GM18951 (cell line): ENCODE results near the gene PRKAG2.

Source experiments
- POLR2A ChIP-seq: IDR thresholded peaks from 4 replicates; pipeline ENCODE4 v1.6.1; 2011; ENCODE audit warnings: mild to moderate bottlenecking; ENCODE audit not compliant: insufficient read length, insufficient read depth; ENCODE audit errors: extremely low read depth
- in situ Hi-C: fragments of 300-500 bp; cut with MboI; formaldehyde crosslinking; loops from one replicate; pipeline ENCODE4 v1.12.0; 2022; ENCODE audit warnings: low sequenced_read_pairs, mixed read lengths, inconsistent platforms; ENCODE audit not compliant: unreplicated experiment

The PRKAG2 gene

DNA sequence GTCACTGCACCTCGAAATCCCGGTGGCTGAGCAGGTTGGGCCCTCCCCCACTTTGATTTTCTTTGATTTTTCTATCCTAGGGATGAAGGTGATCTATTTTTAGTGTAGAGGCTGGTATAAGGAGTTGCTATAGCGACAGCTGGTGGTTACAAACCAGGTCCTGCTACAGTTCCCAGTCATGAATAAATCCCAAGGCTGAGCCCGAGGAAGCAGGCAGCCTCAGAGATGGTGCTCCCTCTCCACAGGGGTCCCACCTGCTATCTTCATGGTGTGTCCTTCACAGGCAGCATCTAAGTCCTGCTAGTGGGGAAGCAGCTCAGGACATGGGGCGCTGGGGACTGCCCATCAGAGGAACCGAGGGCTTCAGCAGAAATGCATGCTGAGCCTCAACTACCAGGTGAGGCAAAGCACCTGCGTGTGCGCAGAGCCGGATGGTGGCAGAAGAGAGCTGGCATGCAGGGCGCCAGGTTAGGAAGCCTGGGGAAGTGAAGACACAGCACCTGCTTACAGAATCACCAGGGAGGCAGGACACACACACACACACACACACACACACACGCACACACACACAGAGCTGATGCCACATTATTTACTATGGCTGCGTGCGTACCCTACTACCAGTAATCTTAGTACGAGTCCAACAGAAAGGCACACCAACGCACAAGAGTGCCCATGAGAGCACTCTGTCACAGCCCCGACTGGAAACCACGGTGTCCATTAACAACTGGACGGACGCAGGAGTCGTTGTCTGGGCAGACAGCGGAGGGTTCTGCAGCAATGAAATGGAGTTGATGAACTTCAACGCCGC, 150.9 kb downstream of the PRKAG2 start:
- no peak for TF ChIP-seq POLR2A
- in situ Hi-C loops, result no loop called here

DNA sequence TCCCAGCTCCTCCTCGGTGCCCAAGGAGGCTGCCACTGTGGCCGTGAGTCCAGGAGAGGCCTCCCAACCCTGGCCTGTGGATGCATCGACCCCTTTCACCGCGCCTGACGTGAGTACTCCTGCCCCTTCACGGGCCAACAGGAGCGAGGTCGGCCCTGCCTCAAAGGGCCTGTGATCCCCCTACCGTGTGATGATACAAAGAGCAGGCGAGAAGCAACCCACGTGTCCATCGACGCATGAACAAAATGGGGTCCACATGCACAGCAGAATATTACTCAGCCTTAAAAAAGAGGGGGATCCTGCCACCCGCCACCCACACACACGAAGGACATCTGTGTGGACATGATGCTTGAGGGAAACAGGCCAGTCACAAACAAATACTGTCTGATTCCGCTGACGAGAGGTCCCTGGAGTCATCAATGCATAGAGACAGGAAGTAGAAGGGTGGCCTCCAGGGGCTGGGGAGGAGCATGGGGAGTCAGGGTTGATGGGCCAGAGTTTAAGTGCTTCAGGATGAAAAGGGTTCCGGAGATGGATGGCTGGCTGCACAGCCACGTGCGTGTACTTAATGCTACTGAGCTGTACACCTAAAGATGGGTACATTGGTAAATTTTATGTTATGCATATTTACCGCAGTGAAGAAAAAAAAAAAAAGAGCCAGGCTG, 151.9 kb downstream of the PRKAG2 start:
- no peak for TF ChIP-seq POLR2A
- in situ Hi-C loops, result no loop called here

DNA sequence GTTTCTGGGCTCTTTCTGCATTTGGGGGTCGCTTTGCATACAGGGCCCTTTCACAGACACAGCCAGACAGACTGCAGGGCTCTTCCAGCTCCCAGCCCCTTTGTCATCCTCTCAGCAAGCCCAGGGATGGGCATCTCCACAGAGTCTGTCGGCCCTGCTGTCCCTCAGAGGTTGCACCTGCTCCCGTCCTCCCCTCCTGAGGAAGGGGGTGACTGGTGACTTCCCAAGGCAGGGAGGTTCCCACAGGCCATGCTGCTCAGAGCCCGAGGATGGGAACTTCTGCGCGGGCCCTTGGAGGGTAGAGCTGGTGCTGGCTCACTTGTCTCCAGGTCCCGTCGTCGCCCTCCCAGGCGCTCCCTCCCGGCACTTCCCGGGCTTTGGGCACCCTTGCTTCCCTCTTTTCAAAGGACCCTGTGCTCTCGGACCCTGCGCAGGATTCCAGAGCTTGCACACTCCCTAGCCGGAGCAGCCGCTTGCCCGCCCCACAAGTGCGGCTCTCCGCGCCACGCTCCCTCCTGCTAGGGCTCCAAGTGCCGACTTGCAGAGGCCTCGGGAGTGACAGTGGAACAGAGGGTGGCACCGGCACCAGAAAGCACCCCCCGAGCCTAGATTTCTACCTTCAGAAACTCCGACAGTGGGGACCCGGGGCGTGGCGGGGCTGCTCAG, 152.5 kb downstream of the PRKAG2 start:
- TF ChIP-seq POLR2A, result no peak
- in situ Hi-C loops, result no loop called here

DNA sequence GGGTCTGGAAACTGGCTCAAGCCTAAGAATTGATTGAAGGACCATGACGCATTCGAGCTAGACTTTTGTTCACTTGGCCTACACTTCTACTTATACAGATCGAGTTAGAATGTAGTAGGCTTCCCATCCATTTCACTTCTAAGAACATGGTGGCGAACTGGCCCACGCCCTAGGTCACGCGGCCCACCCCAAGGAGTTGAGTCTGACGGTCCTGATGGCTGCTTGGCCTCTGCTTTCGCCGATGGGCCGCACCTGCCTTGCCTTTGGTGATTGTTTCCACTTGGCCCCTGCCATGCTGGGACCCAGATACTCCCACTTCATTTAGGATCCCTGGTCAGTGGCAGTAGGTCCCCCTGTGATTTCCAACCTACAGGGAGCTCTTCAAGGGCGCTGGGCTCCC, 153.6 kb downstream of the PRKAG2 start:
- in situ Hi-C loops, result no loop called here
- no peak for TF ChIP-seq POLR2A

DNA sequence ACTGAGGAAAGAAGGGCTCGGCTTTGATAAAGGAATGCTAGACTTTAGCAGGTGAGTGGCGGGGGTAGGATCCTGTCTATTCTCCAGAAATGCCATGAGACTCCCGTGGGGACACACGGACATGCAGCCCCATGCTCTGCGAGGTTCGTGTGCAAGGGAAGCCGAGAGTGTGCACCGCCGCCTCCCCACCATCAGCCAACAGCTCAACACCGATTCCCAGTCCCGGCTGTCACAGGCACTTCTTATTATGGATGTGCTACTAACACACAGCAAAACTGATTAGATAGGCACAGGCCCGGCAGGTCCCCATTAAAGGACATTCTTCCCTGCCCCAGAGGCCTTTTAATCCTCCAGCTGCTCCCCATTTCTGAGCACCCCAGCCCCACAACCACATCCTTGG, 154.4 kb downstream of the PRKAG2 start:
- in situ Hi-C loops, result no loop called here
- TF ChIP-seq POLR2A, result no peak

DNA sequence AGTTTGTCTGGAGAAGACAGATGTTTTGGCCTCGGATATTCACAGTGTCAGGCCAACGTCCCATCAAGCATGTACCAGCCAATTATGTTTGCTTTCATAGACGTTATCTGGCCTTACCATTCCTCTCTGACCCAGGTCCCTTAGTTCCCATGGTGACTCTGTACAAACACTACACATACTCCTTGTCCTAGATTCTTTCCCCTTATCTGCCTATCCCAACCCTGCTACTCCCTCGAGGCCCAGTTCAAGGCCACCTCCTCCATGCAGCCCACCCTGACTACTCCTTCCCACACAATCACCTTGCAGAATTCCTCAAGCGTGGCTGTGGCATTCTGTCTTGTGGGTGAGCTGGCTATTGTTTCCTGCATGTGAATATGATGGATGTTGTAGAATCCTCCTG, 155.2 kb downstream of the PRKAG2 start:
- TF ChIP-seq POLR2A, result no peak

DNA sequence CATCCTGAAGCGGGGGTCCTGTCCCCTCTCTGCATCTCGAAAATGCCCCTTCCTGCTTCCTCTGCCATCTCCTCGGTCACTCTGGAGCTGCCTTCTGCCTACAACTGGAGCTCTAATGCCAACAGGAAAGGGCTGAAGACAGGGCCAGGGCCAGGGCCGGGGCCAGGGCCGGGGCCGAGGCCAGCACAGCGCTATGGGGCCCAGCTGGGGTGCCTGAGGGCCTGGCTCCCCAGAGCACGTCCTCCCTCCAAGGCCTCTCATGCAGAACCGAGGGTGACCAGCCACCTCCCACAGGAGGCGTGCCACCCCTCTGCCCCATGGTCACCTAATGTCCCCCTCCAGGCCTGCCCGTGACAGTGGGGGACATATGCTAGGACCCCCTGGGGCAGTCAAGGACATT, 155.7 kb downstream of the PRKAG2 start:
- TF ChIP-seq POLR2A, result no peak
- in situ Hi-C loops, result no loop called here

More for the DNA sequence above, 155.2 kb downstream of the PRKAG2 start:
- in situ Hi-C loops, result no loop called here

DNA sequence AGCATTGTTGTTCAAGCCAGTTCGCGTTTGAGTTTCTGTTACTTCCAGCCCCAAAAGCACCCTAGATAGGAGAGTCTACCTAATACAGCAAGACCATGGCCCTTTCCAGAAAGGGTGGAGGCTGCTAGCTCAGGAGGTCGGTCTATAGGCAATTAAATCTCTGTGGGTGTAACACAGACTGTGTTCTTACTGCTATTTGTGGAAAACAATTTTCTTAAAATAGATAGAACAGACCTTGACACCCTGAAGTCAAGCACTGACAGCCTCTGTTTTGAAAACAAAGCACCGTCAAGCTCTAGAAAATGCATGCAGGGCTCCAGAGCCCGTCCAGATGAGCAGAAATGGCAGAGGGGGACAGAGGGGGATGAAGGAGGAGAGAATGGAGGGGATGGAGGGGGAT, 156.6 kb downstream of the PRKAG2 start:
- in situ Hi-C loops, result no loop called here
- TF ChIP-seq POLR2A, result no peak

DNA sequence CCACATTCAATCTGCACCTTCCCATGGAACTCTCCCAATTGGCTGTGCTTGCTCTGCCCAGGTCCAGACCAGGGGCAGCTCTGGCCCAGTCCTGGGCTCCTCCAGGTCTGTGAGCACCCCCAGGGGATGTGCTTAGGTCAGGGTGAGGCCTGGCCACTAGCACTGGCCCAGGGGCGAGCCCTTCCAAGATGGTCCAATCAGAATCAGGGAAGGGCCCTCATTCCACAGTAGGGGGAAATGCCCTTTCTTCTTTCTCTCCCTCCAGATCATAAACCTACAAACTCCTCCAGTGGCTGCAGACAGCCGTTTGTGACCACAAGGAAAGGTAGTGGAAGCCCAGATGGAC, 157.0 kb downstream of the PRKAG2 start:
- in situ Hi-C loops, result no loop called here
- no peak for TF ChIP-seq POLR2A

DNA sequence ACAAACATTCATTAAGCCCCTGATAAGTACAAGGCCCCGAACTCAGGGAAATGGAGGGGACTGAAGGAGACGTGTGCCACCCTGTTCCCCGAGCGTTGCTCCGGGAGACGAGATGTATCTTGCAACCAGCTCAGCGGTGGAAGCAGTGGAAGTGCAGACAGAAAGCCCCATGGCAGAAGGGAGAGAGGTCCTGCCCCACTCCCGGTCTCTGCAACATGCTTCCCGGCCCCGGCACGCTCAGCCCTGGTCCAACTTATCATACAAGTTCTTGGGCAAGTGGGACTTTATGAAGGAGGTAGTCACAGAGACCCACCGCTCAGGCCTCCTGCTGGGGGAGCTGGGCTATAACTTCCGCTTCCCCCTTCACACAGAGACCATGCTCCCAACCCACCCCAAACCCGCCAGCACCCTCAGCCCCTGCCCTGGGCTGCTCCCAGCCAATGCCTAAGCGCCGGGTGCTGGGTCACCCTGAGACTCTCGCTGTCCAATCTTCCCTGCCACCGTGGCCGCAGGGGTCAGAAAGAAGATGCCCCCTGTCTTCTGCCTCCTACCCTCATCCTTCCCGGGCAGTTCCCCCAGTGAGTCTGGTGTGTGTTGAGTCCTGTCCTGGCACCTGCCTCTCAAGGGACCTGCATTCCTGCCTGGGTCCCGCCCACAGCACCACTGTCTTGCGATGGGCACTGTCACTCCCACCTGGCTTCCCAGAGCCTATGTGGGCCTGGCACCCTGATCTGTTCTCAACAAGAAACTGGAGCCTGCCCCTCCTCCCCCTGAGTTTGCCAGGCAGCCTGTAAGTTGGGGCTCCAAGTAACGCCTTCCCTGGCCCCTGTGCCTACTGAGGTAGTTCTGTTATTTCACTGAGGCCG, 157.7 kb downstream of the PRKAG2 start:
- TF ChIP-seq POLR2A, result no peak

DNA sequence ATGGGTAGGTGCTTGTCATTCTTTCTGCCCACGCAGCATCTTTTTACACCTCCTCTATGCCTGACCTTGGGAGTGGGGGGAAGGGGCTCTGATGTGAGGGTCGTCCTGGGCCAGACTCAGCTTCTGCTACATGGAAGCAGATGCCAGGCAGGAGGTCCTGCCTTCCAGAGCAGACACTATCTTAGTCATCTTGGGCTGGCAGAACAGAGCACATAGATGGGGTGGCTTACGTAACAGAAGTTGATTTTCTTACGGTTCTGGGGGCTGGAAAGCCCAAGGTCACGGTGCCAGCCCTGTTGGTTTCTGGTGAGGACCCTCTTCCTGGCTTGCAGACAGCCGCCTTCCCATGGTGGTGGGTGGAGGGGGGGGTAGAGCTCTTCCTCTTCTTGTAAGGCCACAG, 159.0 kb downstream of the PRKAG2 start:
- TF ChIP-seq POLR2A, result no peak
- in situ Hi-C loops, result no loop called here

More for the DNA sequence above, 157.7 kb downstream of the PRKAG2 start:
- in situ Hi-C loops, result no loop called here

DNA sequence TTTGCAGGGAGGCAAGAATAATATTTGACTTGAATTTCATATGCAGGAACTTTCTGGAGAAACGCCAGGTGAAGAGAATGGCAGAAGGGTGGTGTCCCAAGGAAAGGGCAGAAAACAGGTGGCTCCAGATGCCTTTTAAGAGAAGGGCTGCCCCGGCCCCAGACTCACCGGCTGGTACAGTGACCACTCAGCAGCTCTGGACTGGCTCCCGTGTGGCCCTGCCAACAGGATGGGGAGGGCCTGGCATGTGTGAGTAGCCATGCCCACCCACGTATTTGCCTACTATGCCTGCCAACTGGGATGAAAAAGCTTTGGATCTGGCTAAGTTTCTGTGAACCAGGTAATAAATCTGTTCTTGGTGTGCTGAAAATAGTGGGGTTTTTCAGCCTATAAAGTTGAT, 159.5 kb downstream of the PRKAG2 start:
- no peak for TF ChIP-seq POLR2A
- in situ Hi-C loops, result no loop called here

DNA sequence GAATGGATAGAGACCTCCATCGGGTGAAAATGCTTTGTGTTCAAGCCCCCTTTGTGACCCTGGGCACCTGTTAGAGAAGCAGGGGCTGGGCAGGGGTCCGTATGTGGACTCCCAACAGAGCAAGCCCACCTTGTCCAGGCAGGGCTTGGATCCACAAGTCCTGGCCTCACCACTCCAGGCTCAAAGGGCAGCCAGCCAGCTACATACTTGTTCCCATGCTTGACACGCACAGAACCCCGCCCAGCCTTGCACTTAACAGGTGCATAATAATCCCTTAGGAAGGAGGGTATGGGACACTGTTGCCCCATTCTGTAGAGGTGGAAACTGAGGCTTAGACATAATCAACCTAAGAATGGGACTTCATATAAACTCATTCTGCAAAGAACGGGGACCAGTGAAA, 160.6 kb downstream of the PRKAG2 start:
- in situ Hi-C loops, result no loop called here
- TF ChIP-seq POLR2A, result no peak
